Breast epithelium (tissue), 3 donors: Measurements from ENCODE around the gene BID.

Experiments used
- CTCF ChIP-seq, 3 donors: fragments of 450-650 bp; IDR thresholded peaks; one replicate each; pipeline ENCODE4 v1.5.1; 2016 to 2017; ENCODE audit warnings: antibody characterized with exemption in 3 of 3, mild to moderate bottlenecking in 3 of 3, moderate library complexity in 3 of 3
- POLR2AphosphoS5 ChIP-seq, 3 donors: sonication (generic); formaldehyde crosslinking; IDR thresholded peaks; one replicate each; pipeline ENCODE4 v1.6.1; 2017; ENCODE audit warnings: antibody characterized with exemption in 3 of 3

GRCh38 chr22:17707526-17707925 is 66.7 kb downstream of the BID start:
- TF ChIP-seq POLR2AphosphoS5 (IDR thresholded peaks at IDR 0.05) (no peak), CTCF (IDR thresholded peaks at IDR 0.05) (no peak)
